T-cell (primary cell): ENCODE results near the gene NAV2. TPM values are rescaled to one million over a fixed set of nuclear protein-coding genes. Genes with fewer than 3 reads are reported as not detected.

Source experiments
- ATAC-seq, 4 experiments: fragments of 200-7000 bp in 3 of 4; fragments of 150-1000 bp in 1 of 4; cut with Tn5 transposase; replicated peaks in 1 of 4; 1 replicate in 3 of 4; 2 replicates in 1 of 4; pipeline ENCODE4 v1.10.0; 2021; ENCODE audit warnings: moderate library complexity in 3 of 4, mild to moderate bottlenecking in 2 of 4, moderate number of reproducible peaks in 1 of 4
- CTCF ChIA-PET, 2 donors: fragments of 300-600 bp; sonication (Branson Sonifier 250); formaldehyde crosslinking; loops; one replicate each; lab custom pipeline; 2022; ENCODE audit warnings: antibody characterized with exemption in 2 of 2; lab: Charles Lee
- POLR2A ChIA-PET, 2 donors: fragments of 300-600 bp; sonication (Branson Sonifier 250); formaldehyde crosslinking; loops; one replicate each; lab custom pipeline; 2022; ENCODE audit warnings: antibody characterized with exemption in 2 of 2; lab: Charles Lee
- DNase-seq, 35 experiments: peaks; one replicate each; pipeline versions ENCODE4 v3.0.0 to v3.0.0-alpha.2; 2013 to 2023
- H3K27ac ChIP-seq: one replicate; pipeline ENCODE4 v1.5.1; 2013; ENCODE audit warnings: low read length
- H3K27me3 ChIP-seq, 2 experiments: replicated peaks in 1 of 2; 1 replicate in 1 of 2; 2 replicates in 1 of 2; pipeline versions ENCODE4 v1.6.1 to v1.7.0; 2013; ENCODE audit warnings: low read length in 1 of 2, mixed read lengths in 1 of 2; ENCODE audit not compliant: control insufficient read depth in 2 of 2, insufficient read depth in 2 of 2; ENCODE audit errors: extremely low read depth in 1 of 2
- H3K36me3 ChIP-seq, 2 donors: 1 replicate in 1 of 2; 2 replicates in 1 of 2; pipeline versions ENCODE4 v1.6.1 to v1.7.0; 2013; ENCODE audit warnings: low read length in 1 of 2; ENCODE audit not compliant: control insufficient read depth in 2 of 2, insufficient read depth in 1 of 2; ENCODE audit errors: extremely low read depth in 1 of 2
- H3K4me1 ChIP-seq, 2 experiments: 1 replicate in 1 of 2; 2 replicates in 1 of 2; pipeline versions ENCODE4 v1.6.1 to v1.7.0; 2013; ENCODE audit warnings: low read length in 2 of 2, mixed read lengths in 1 of 2; ENCODE audit not compliant: insufficient read depth in 2 of 2, control insufficient read depth in 1 of 2; ENCODE audit errors: extremely low read depth in 1 of 2
- H3K4me3 ChIP-seq, 2 donors: 1 replicate in 1 of 2; 2 replicates in 1 of 2; pipeline versions ENCODE4 v1.5.1 to v1.7.0; 2013; ENCODE audit warnings: mild to moderate bottlenecking in 2 of 2, low read length in 1 of 2, moderate library complexity in 1 of 2; ENCODE audit not compliant: control insufficient read depth in 1 of 2; ENCODE audit errors: extremely low read depth in 1 of 2
- H3K9me3 ChIP-seq: 2 replicates; pipeline ENCODE4 v1.7.0; 2013
- H3K27ac Mint-ChIP-seq, 2 donors: one replicate each; pipeline ENCODE4 v1.8.0; 2020 to 2021; ENCODE audit warnings: mild to moderate bottlenecking in 2 of 2, mixed read lengths in 2 of 2
- H3K27me3 Mint-ChIP-seq, 2 donors: one replicate each; pipeline ENCODE4 v1.8.0; 2021 to 2022; ENCODE audit warnings: mixed read lengths in 2 of 2
- H3K36me3 Mint-ChIP-seq: one replicate; pipeline ENCODE4 v1.8.0; 2021; ENCODE audit warnings: mixed read lengths
- H3K4me1 Mint-ChIP-seq, 3 donors: one replicate each; pipeline ENCODE4 v1.8.0; 2020 to 2022; ENCODE audit warnings: mixed read lengths in 3 of 3, mild to moderate bottlenecking in 1 of 3
- H3K4me3 Mint-ChIP-seq, 3 donors: one replicate each; pipeline ENCODE4 v1.8.0; 2020 to 2022; ENCODE audit warnings: mild to moderate bottlenecking in 3 of 3, mixed read lengths in 3 of 3, moderate library complexity in 3 of 3
- H3K9me3 Mint-ChIP-seq, 3 donors: one replicate each; pipeline ENCODE4 v1.8.0; 2020 to 2022; ENCODE audit warnings: mixed read lengths in 3 of 3
- WGBS: methylation state at CpG from one replicate; pipeline ENCODE4 v1.1.5; 2013; ENCODE audit warnings: missing lambda C conversion rate; ENCODE audit not compliant: insufficient coverage; 5-methylcytosine and 5-hydroxymethylcytosine counted together
- total RNA-seq, 35 experiments: library from RNA in 6 of 35; stranded (reverse) in 6 of 35; fragments of 120-200 nt in 1 of 35; gene quantifications; one replicate each; pipeline versions ENCODE4 v1.2.1 to v1.2.4 and lab custom pipeline; 2013 to 2026

The NAV2 gene
- total RNA-seq, 5 donors from 2014 or later (not counting 1 experiment from before 2014, with no cell fraction given): 0.55 to 3.0 (median 1.8) TPM

- Mint-ChIP-seq H3K27ac (no peak overlapping the region), H3K9me3 (no peaks in the 10 kb centered on the region), H3K4me3 (no peak overlapping the region), H3K36me3 (no peaks in the 10 kb centered on the region), H3K27me3 (peaks cover 10 to 25% of the 10 kb centered on the region in 2 donors), H3K4me1 (no peaks in the 10 kb centered on the region)
- no peaks in the 10 kb centered on the region for H3K4me1 ChIP-seq
- H3K36me3 ChIP-seq: no peaks in the 10 kb centered on the region
- DNase-seq (no peak), ATAC-seq (no peak)
- WGBS: no CpG with 5 or more reads among the region's 2 CpGs
- no peak overlapping the region for H3K4me3 ChIP-seq
- ChIA-PET POLR2A (no interaction called here), CTCF (no interaction called here)
- peaks cover 0 to 6% of the 10 kb centered on the region in 2 experiments for H3K27me3 ChIP-seq
- no peak overlapping the region for H3K27ac ChIP-seq
- H3K9me3 ChIP-seq: no peaks in the 10 kb centered on the region
Observed at GRCh38 chr11:19701421-19701820, 11.2 kb upstream of the NAV2 start.

DNA sequence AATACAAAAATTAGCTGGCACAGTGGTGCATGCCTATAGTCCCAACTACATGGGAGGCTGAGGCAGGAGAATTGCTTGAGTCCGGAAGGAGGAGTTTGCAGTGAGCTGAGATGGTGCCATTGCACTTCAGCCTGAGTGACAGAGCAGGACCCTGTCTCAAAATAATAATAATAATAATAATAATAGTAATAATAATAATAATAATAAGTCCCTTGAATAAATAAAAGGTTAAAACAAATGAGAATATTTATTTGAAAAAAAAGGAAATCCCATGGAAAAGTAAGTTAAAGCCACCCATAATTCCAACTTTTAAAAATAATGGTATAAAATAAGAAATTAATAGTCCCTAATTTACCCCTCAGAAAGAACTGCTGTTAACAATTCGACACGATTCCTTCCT lies 10.0 kb upstream of the NAV2 start:
- ChIA-PET POLR2A (no interaction called here), CTCF (no interaction called here)
- H3K9me3 ChIP-seq: no peaks in the 10 kb centered on the region
- no peak overlapping the region for H3K27ac Mint-ChIP-seq
- no peaks in the 10 kb centered on the region for H3K4me1 Mint-ChIP-seq
- no peak overlapping the region for H3K27ac ChIP-seq
- no peaks in the 10 kb centered on the region for H3K4me1 ChIP-seq
- ATAC-seq (no peak), DNase-seq (no peak)
- no peaks in the 10 kb centered on the region for H3K9me3 Mint-ChIP-seq
- no CpG with 5 or more reads among the region's 3 CpGs for WGBS
- H3K27me3 ChIP-seq: peaks cover 0 to 3% of the 10 kb centered on the region in 2 experiments
- H3K36me3 Mint-ChIP-seq: no peaks in the 10 kb centered on the region
- no peak overlapping the region for H3K4me3 Mint-ChIP-seq
- H3K4me3 ChIP-seq: no peak overlapping the region
- H3K27me3 Mint-ChIP-seq: peaks cover 6 to 18% of the 10 kb centered on the region in 2 donors
- H3K36me3 ChIP-seq: no peaks in the 10 kb centered on the region

DNA sequence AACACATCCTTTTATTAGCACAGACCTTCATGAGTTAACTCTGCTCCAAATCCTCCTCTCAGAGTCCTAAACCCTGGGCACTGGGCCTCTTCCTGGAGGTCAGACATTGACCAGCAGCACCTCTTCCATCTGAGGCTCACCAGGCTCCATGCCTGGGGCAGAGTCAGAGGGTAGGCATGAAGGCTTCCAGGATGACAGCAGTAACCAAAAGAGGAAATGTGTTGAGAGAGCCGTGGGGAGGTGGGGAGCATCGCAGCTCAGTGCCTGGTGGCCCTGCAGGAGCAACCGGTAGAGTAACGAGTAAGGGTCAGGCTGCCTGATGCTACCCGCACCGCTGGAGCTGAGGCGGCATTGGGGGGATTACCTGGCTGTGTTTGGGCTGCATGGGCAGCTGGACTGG lies 9.4 kb upstream of the NAV2 start:
- no peak for DNase-seq
- CTCF ChIA-PET: interaction anchor here in 1 of 2 donors (0.7 kb wide), 1 partner anchor 205 kb away, joined by 7 read pairs; no protein-coding TSS in a partner anchor

DNA sequence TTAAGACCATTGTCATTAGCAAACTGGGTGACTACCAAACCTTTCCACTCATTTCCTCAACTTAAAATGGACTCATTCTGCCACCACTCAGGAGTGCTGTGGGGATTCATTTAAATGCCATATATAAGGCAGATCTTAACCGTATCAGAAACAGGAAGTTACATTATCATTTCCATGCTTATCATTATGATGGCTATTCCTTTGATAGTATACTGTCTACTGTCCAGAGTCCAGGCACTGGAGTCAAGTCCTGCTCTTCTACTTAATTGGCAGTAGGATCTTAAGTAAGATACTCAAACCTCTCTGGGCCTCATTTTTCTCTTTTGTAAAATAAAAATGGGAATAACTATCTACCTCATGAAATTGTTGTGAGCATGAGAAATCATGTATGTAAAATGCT lies 8.4 kb upstream of the NAV2 start:
- no CpG with 5 or more reads among the region's 1 CpG for WGBS
- POLR2A ChIA-PET: no interaction called here
- H3K9me3 Mint-ChIP-seq: no peaks in the 10 kb centered on the region
- no peak overlapping the region for H3K4me3 ChIP-seq
- DNase-seq (no peak), ATAC-seq (no peak)
- no peaks in the 10 kb centered on the region for H3K36me3 ChIP-seq
- H3K27ac ChIP-seq: no peak overlapping the region
- H3K36me3 Mint-ChIP-seq: no peaks in the 10 kb centered on the region
- no peaks in the 10 kb centered on the region for H3K4me1 ChIP-seq
- no peak overlapping the region for H3K4me3 Mint-ChIP-seq
- no peaks in the 10 kb centered on the region for H3K9me3 ChIP-seq
- H3K27me3 ChIP-seq: no peaks in the 10 kb centered on the region
- H3K27ac Mint-ChIP-seq: no peak overlapping the region
- no peaks in the 10 kb centered on the region for H3K4me1 Mint-ChIP-seq
- H3K27me3 Mint-ChIP-seq: peaks cover 3 to 14% of the 10 kb centered on the region in 2 donors
- CTCF ChIA-PET: no interaction called here

More for the DNA sequence above, 9.4 kb upstream of the NAV2 start:
- H3K4me1 ChIP-seq: no peaks in the 10 kb centered on the region
- peaks cover 3 to 14% of the 10 kb centered on the region in 2 donors for H3K27me3 Mint-ChIP-seq
- no peak for ATAC-seq
- H3K4me3 Mint-ChIP-seq: no peak overlapping the region
- H3K36me3 ChIP-seq: no peaks in the 10 kb centered on the region
- WGBS: 70% methylated on average over 7 of the region's 7 CpGs
- POLR2A ChIA-PET: no interaction called here
- H3K36me3 Mint-ChIP-seq: no peaks in the 10 kb centered on the region
- H3K27ac Mint-ChIP-seq: no peak overlapping the region
- no peaks in the 10 kb centered on the region for H3K27me3 ChIP-seq
- H3K4me3 ChIP-seq: no peak overlapping the region
- no peaks in the 10 kb centered on the region for H3K4me1 Mint-ChIP-seq
- no peak overlapping the region for H3K27ac ChIP-seq
- H3K9me3 Mint-ChIP-seq: no peaks in the 10 kb centered on the region
- no peaks in the 10 kb centered on the region for H3K9me3 ChIP-seq

DNA sequence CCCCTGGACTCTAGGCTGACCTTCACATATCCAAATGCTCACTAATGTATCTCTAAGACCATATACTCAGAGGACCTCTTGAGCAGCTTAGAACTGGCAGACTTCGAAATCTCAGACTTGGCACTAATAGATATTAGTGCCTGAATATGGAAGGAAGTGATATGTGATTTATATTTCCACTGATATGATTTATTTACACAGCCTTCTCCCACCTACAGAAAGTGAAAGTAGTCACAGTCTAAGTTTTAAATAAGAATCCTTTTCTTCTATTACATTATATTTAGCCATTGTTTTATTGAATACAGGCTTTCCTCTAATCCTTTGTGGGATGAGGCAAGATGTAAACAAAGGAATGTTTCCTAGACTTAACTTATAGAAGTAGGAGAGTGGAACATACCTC lies 6.7 kb upstream of the NAV2 start:
- H3K4me3 Mint-ChIP-seq: no peak overlapping the region
- WGBS: no CpG with 5 or more reads among the region's 1 CpG
- no peak for DNase-seq
- CTCF ChIA-PET: no interaction called here
- H3K4me1 Mint-ChIP-seq: no peaks in the 10 kb centered on the region
- H3K27me3 Mint-ChIP-seq: peaks cover 3 to 7% of the 10 kb centered on the region in 2 donors
- Histone ChIP-seq H3K4me1 (no peaks in the 10 kb centered on the region), H3K9me3 (no peaks in the 10 kb centered on the region), H3K4me3 (no peak overlapping the region), H3K27me3 (no peaks in the 10 kb centered on the region), H3K27ac (no peak overlapping the region), H3K36me3 (no peaks in the 10 kb centered on the region)
- no peak overlapping the region for H3K27ac Mint-ChIP-seq
- POLR2A ChIA-PET: no interaction called here
- no peak for ATAC-seq
- H3K9me3 Mint-ChIP-seq: no peaks in the 10 kb centered on the region
- H3K36me3 Mint-ChIP-seq: no peaks in the 10 kb centered on the region

GRCh38 chr11:19711911-19712280 lies 741 bp upstream of the NAV2 start:
- Mint-ChIP-seq H3K4me3 (peak overlapping the region; percentile 94 to 97 (median 94)), H3K9me3 (no peaks in the 10 kb centered on the region), H3K4me1 (peaks cover 22 to 27% (median 25%) of the 10 kb centered on the region in 3 donors), H3K27ac (peak overlapping the region; percentile 91 to 94), H3K27me3 (peaks cover 26 to 33% of the 10 kb centered on the region in 2 donors), H3K36me3 (no peaks in the 10 kb centered on the region)
- peak in 1 of 4 experiments; percentile 1 for ATAC-seq
- DNase-seq: peak in 3 of 35 experiments; percentile 1 to 15 (median 6)
- 0% methylated on average over 4 of the region's 16 CpGs for WGBS
- CTCF ChIA-PET: interaction anchor here in 1 of 2 donors (1.0 kb wide), 1 partner anchor 148 kb away, joined by 4 read pairs; no protein-coding TSS in a partner anchor
- Histone ChIP-seq H3K27ac (peak overlapping the region; percentile 65), H3K9me3 (no peaks in the 10 kb centered on the region), H3K36me3 (no peaks in the 10 kb centered on the region), H3K27me3 (peaks cover 5 to 38% of the 10 kb centered on the region in 2 experiments), H3K4me1 (peaks cover 3 to 29% of the 10 kb centered on the region in 2 experiments), H3K4me3 (peak overlapping the region; percentile 71 to 88)
- POLR2A ChIA-PET: interaction anchor here in 1 of 2 donors (1.5 kb wide), 1 partner anchor 11 kb away, joined by 3 read pairs; no protein-coding TSS in a partner anchor
